Spleen (tissue), 7 donors: Measurements from ENCODE around the gene HSD17B2.

Experiments
- POLR2A ChIP-seq, 3 donors: fragments of 450-650 bp; IDR thresholded peaks; one replicate each; pipeline ENCODE4 v1.5.1; 2017; ENCODE audit warnings: antibody characterized with exemption in 3 of 3, mild to moderate bottlenecking in 1 of 3
- POLR2AphosphoS5 ChIP-seq, 3 donors: sonication (generic); formaldehyde crosslinking; IDR thresholded peaks; one replicate each; pipeline ENCODE4 v1.5.1; 2017; ENCODE audit warnings: antibody characterized with exemption in 3 of 3
- TF ChIP-seq, protein P1 (sequence below), 11 experiments: fragments of 200-600 bp in 7 of 11; fragments of 450-650 bp in 4 of 11; sonication (generic) in 4 of 11; IDR thresholded peaks in 8 of 11; conservative IDR thresholded peaks in 3 of 11; 1 replicate in 7 of 11; 2 replicates in 4 of 11; pipeline versions ENCODE4 v1.4.0 to v1.8.0; 2016 to 2021; ENCODE audit warnings: antibody characterized with exemption in 11 of 11, inconsistent platforms in 4 of 11, mild to moderate bottlenecking in 1 of 11
- donor health status: DM: no; HTN: no; CAD: no; lungs with moderate emphysema.
- donor health status: DM: no; HTN: no; CAD: no.
- donor health status: DM: no; HTN: no; CAD: no.

GRCh38 chr16:82037251-82037650 is 2.2 kb downstream of the HSD17B2 start:
- TF ChIP-seq, protein P1, sequence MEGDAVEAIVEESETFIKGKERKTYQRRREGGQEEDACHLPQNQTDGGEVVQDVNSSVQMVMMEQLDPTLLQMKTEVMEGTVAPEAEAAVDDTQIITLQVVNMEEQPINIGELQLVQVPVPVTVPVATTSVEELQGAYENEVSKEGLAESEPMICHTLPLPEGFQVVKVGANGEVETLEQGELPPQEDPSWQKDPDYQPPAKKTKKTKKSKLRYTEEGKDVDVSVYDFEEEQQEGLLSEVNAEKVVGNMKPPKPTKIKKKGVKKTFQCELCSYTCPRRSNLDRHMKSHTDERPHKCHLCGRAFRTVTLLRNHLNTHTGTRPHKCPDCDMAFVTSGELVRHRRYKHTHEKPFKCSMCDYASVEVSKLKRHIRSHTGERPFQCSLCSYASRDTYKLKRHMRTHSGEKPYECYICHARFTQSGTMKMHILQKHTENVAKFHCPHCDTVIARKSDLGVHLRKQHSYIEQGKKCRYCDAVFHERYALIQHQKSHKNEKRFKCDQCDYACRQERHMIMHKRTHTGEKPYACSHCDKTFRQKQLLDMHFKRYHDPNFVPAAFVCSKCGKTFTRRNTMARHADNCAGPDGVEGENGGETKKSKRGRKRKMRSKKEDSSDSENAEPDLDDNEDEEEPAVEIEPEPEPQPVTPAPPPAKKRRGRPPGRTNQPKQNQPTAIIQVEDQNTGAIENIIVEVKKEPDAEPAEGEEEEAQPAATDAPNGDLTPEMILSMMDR (IDR thresholded peaks at IDR 0.05 in 8 of 11, conservative IDR thresholded peaks at IDR 0.05 in 3 of 11): no peak
- TF ChIP-seq POLR2A (IDR thresholded peaks at IDR 0.05) (no peak), POLR2AphosphoS5 (IDR thresholded peaks at IDR 0.05) (no peak)
